Lung (tissue), 12 donors: ENCODE results near the gene GTPBP8. TPM values are rescaled to one million over a fixed set of nuclear protein-coding genes. Genes with fewer than 3 reads are reported as not detected.

Source experiments
- ATAC-seq: fragments of 200-7000 bp; cut with Tn5 transposase; one replicate; pipeline ENCODE4 v1.9.1; 2020; ENCODE audit warnings: moderate number of reproducible peaks; ENCODE audit not compliant: insufficient read depth, low FRiP score
- DNase-seq, 3 donors: peaks; one replicate each; pipeline ENCODE4 v3.0.0-alpha.2; 2013 to 2017
- H3K27ac ChIP-seq, 2 donors: one replicate each; pipeline ENCODE4 v1.5.1; 2013; ENCODE audit warnings: mild to moderate bottlenecking in 2 of 2, moderate library complexity in 2 of 2, control low read depth in 1 of 2, inconsistent platforms in 1 of 2, low read depth in 1 of 2, low read length in 1 of 2
- H3K27me3 ChIP-seq, 3 donors: one replicate each; pipeline ENCODE4 v1.5.1; 2013; ENCODE audit warnings: low read length in 2 of 3; ENCODE audit not compliant: control insufficient read depth in 3 of 3, insufficient read depth in 3 of 3
- H3K36me3 ChIP-seq, 4 donors: one replicate each; pipeline ENCODE4 v1.5.1; 2013; ENCODE audit warnings: low read length in 4 of 4, mild to moderate bottlenecking in 1 of 4, moderate library complexity in 1 of 4; ENCODE audit not compliant: control insufficient read depth in 4 of 4, insufficient read depth in 4 of 4
- H3K4me1 ChIP-seq, 5 donors: one replicate each; pipeline ENCODE4 v1.5.1; 2013; ENCODE audit warnings: low read length in 5 of 5, mild to moderate bottlenecking in 2 of 5, moderate library complexity in 1 of 5; ENCODE audit not compliant: control insufficient read depth in 5 of 5, insufficient read depth in 5 of 5
- H3K4me3 ChIP-seq: one replicate; pipeline ENCODE4 v1.5.1; 2013; ENCODE audit warnings: mild to moderate bottlenecking, control low read depth, moderate library complexity
- H3K9ac ChIP-seq, 2 donors: one replicate each; pipeline ENCODE4 v1.5.1; 2013; ENCODE audit warnings: low read length in 2 of 2, control low read depth in 1 of 2; ENCODE audit not compliant: insufficient read depth in 1 of 2
- H3K9me3 ChIP-seq, 4 donors: one replicate each; pipeline ENCODE4 v1.5.1; 2013; ENCODE audit warnings: low read length in 3 of 4, mild to moderate bottlenecking in 1 of 4, moderate library complexity in 1 of 4; ENCODE audit not compliant: control insufficient read depth in 4 of 4, insufficient read depth in 3 of 4
- WGBS, 2 donors: extraction: QIAGEN DNeasy Blood & Tissue Kit; methylation state at CpG; one replicate each; pipeline ENCODE4 v1.1.7; 2013; 5-methylcytosine and 5-hydroxymethylcytosine counted together
- polyA plus RNA-seq, 2 donors: library from polyadenylated mRNA; stranded (reverse); fragments of 200-250 nt; gene quantifications; one replicate each; pipeline ENCODE4 v1.2.1, GENCODE V29; 2013
- total RNA-seq, 2 donors: library from RNA; depleted of rRNA in 1 of 2; stranded (reverse); fragments of >200 nt in 1 of 2; gene quantifications; one replicate each; pipeline ENCODE4 v1.2.1, GENCODE V29; 2014 to 2021
- TF ChIP-seq, protein P1 (sequence below): IDR thresholded peaks from 2 replicates; pipeline ENCODE4 v1.5.1; 2012; ENCODE audit warnings: mild to moderate bottlenecking; ENCODE audit errors: control extremely low read depth, extremely low read depth
- donor health status: control.
- donor health status: control.
- donor health status: Bipolar disorder and iron deficiency.
- donor health status: healthy.
- donor health status: DM: yes; HTN: yes; CAD: no.

GTPBP8 gene
- total and polyA plus RNA-seq, 4 donors: 6.4 to 20.6 (median 13.6) TPM

DNA sequence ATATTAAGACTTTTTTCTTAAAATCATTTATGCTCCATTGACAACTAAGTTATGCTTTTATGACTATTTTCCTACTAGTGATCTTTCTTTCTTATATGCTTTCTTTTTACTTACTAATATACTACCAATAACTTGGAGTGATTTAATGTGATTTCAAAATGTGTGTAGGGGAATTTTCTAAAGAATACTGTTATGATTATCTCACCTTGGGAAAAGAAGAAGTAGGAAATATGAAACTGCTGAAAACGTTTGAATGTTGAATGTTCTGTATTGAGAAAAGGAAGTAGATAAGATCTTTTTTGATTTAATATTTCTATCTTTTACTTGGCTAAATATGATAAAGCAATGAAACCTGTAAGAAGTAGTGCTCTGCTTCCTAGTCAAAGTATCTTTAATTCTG, 8.1 kb upstream of the GTPBP8 start:
- Histone ChIP-seq H3K4me1 (peaks cover 0 to 5% (median 1%) of the 10 kb centered on the region in 5 donors), H3K4me3 (no peak overlapping the region), H3K9ac (no peak overlapping the region), H3K27me3 (no peaks in the 10 kb centered on the region), H3K36me3 (no peaks in the 10 kb centered on the region), H3K27ac (no peak overlapping the region), H3K9me3 (no peaks in the 10 kb centered on the region)
- 0 to 13% methylated on average over 1 of the region's 1 CpG for WGBS, 2 donors
- ATAC-seq (no peak), DNase-seq (no peak)
- TF ChIP-seq, protein P1, sequence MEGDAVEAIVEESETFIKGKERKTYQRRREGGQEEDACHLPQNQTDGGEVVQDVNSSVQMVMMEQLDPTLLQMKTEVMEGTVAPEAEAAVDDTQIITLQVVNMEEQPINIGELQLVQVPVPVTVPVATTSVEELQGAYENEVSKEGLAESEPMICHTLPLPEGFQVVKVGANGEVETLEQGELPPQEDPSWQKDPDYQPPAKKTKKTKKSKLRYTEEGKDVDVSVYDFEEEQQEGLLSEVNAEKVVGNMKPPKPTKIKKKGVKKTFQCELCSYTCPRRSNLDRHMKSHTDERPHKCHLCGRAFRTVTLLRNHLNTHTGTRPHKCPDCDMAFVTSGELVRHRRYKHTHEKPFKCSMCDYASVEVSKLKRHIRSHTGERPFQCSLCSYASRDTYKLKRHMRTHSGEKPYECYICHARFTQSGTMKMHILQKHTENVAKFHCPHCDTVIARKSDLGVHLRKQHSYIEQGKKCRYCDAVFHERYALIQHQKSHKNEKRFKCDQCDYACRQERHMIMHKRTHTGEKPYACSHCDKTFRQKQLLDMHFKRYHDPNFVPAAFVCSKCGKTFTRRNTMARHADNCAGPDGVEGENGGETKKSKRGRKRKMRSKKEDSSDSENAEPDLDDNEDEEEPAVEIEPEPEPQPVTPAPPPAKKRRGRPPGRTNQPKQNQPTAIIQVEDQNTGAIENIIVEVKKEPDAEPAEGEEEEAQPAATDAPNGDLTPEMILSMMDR: no peak

DNA sequence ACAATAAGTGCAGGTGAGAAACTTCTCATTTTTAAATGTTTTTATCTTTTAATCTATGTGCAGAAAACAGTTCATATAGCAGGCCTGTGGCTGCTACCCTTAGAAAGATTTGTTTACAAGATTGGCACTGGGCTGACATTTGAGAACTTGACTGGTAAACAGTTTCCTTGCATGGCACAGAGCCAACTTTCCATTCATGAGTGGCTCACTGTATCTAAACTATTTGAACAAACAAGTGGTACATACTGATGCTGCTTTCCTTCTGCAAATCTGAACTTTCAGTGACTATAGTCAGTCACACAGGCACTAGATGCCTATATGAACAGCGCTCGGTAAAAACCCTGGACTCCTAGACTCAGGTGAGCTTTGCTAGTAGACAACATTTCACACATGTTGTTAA, 6.3 kb upstream of the GTPBP8 start:
- DNase-seq (peak in 2 of 3 donors; percentile 36 to 41), ATAC-seq (no peak)
- no peaks in the 10 kb centered on the region for H3K9me3 ChIP-seq
- WGBS, 2 donors: 73 to 77% methylated on average over 2 of the region's 2 CpGs
- no peak overlapping the region for H3K4me3 ChIP-seq
- TF ChIP-seq, protein P1: no peak
- H3K4me1 ChIP-seq: peaks cover 0 to 5% (median 1%) of the 10 kb centered on the region in 5 donors
- no peak overlapping the region for H3K27ac ChIP-seq
- no peaks in the 10 kb centered on the region for H3K27me3 ChIP-seq
- H3K36me3 ChIP-seq: no peaks in the 10 kb centered on the region
- no peak overlapping the region for H3K9ac ChIP-seq

DNA sequence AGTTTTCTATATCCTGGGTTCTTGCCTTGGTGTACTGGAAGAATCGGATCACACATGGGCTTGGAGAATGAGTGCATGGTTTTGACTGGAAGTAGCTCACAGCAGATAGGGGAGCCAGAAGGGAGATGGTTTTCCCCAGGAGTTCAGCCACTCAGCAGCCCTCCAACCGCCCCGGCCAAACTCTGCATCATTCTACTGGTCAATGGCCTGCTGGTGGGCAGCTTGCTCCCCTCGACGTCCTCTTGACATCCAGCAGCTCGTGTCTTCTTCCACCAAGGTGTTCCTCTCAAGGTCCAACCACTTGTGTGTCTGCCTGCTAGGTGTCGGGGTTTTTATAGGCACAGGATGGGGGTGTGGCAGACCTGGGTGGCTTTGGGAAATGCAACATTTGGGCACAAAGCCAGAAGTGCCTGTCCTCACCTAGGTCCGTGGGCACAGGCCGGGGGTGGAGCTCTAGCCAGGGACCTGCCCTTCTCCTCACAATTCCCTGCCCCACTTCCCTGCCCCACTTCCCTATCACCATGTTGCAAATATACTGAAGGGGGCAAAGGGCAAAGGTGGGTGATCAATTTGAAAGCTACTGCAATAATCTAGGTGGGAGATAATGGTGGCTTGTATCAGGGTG, 3.0 kb upstream of the GTPBP8 start:
- no peak for DNase-seq
- WGBS, 2 donors: 90 to 92% methylated on average over 9 of the region's 9 CpGs
- no peak for ATAC-seq

More for the DNA sequence above, 3.0 kb upstream of the GTPBP8 start:
- Histone ChIP-seq H3K36me3 (peaks cover 0 to 4% (median 0%) of the 10 kb centered on the region in 4 donors), H3K4me3 (no peak overlapping the region), H3K27ac (no peak overlapping the region), H3K9ac (no peak overlapping the region), H3K9me3 (no peaks in the 10 kb centered on the region), H3K27me3 (no peaks in the 10 kb centered on the region), H3K4me1 (peaks cover 1 to 13% (median 6%) of the 10 kb centered on the region in 5 donors)
- TF ChIP-seq, protein P1: no peak
